Activated T-cell treated with anti-CD3 and anti-CD28 coated beads, Interleukin-2, amount 50 U/mL, for 72 hours (primary cell): ENCODE data around the gene TTYH3. TPM values are rescaled to one million over a fixed set of nuclear protein-coding genes. Genes with fewer than 3 reads are reported as not detected.
A peak's percentile ranks its signal among the peaks of the same experiment; 100 is the strongest.

Experiments used
- ATAC-seq, 2 donors: fragments of 150-1000 bp; cut with Tn5 transposase; replicated peaks in 1 of 2; 2 replicates each; pipeline ENCODE4 v1.10.0; 2021; ENCODE audit warnings: moderate library complexity in 2 of 2, mild to moderate bottlenecking in 1 of 2
- DNase-seq, 2 donors: peaks; one replicate each; pipeline ENCODE4 v3.0.0; 2021 to 2022; ENCODE audit warnings: mixed read lengths in 1 of 2
- H3K27ac Mint-ChIP-seq: one replicate; pipeline ENCODE4 v1.8.0; 2022; ENCODE audit warnings: mild to moderate bottlenecking, moderate library complexity, mixed read lengths
- H3K27me3 Mint-ChIP-seq: one replicate; pipeline ENCODE4 v1.8.0; 2022; ENCODE audit warnings: low read depth, mixed read lengths
- H3K36me3 Mint-ChIP-seq, 2 donors: one replicate each; pipeline ENCODE4 v1.8.0; 2022; ENCODE audit warnings: mixed read lengths in 2 of 2, mild to moderate bottlenecking in 1 of 2; ENCODE audit not compliant: insufficient read depth in 2 of 2
- H3K4me1 Mint-ChIP-seq: one replicate; pipeline ENCODE4 v1.8.0; 2022; ENCODE audit warnings: low read depth, mixed read lengths
- H3K4me3 Mint-ChIP-seq, 2 donors: one replicate each; pipeline ENCODE4 v1.8.0; 2022; ENCODE audit warnings: mild to moderate bottlenecking in 2 of 2, mixed read lengths in 2 of 2, moderate library complexity in 2 of 2
- H3K9me3 Mint-ChIP-seq, 2 donors: one replicate each; pipeline ENCODE4 v1.8.0; 2022; ENCODE audit warnings: mixed read lengths in 2 of 2
- total RNA-seq, 2 donors: library from RNA; stranded (reverse); gene quantifications; one replicate each; pipeline ENCODE4 v1.2.3, GENCODE V29; 2022

The TTYH3 gene
- total RNA-seq, 2 donors from 2014 or later = 30.0 to 36.4 TPM

GRCh38 chr7:2658941-2659340, 27.2 kb downstream of the TTYH3 start:
- DNase-seq (no peak), ATAC-seq (no peak)
- Mint-ChIP-seq H3K27me3 (no peaks in the 10 kb centered on the region), H3K4me1 (no peaks in the 10 kb centered on the region), H3K9me3 (no peaks in the 10 kb centered on the region), H3K4me3 (no peak overlapping the region), H3K36me3 (no peaks in the 10 kb centered on the region), H3K27ac (no peak overlapping the region)

- H3K4me1 Mint-ChIP-seq = no peaks in the 10 kb centered on the region
- no peak overlapping the region for H3K27ac Mint-ChIP-seq
- H3K4me3 Mint-ChIP-seq = no peak overlapping the region
- no peak for ATAC-seq
- no peak for DNase-seq
- H3K27me3 Mint-ChIP-seq = no peaks in the 10 kb centered on the region
- no peaks in the 10 kb centered on the region for H3K36me3 Mint-ChIP-seq
- H3K9me3 Mint-ChIP-seq = no peaks in the 10 kb centered on the region
These were observed 28.0 kb downstream of the TTYH3 start for GRCh38 chr7:2659556-2660358.

- no peaks in the 10 kb centered on the region for H3K27me3 Mint-ChIP-seq
- no peak overlapping the region for H3K27ac Mint-ChIP-seq
- ATAC-seq (no peak), DNase-seq (no peak)
- H3K9me3 Mint-ChIP-seq = no peaks in the 10 kb centered on the region
- no peaks in the 10 kb centered on the region for H3K4me1 Mint-ChIP-seq
- no peak overlapping the region for H3K4me3 Mint-ChIP-seq
- H3K36me3 Mint-ChIP-seq = no peaks in the 10 kb centered on the region
These were observed 28.7 kb downstream of the TTYH3 start for GRCh38 chr7:2660359-2661095.

- Mint-ChIP-seq H3K4me1 (no peaks in the 10 kb centered on the region), H3K9me3 (no peaks in the 10 kb centered on the region), H3K36me3 (no peaks in the 10 kb centered on the region), H3K4me3 (no peak overlapping the region), H3K27me3 (no peaks in the 10 kb centered on the region), H3K27ac (no peak overlapping the region)
- DNase-seq (no peak), ATAC-seq (no peak)
These were observed 29.3 kb downstream of the TTYH3 start for GRCh38 chr7:2661096-2661449.

GRCh38 chr7:2661602-2662272, 30.0 kb downstream of the TTYH3 start:
- ATAC-seq = no peak
- DNase-seq = no peak
- no peak overlapping the region for H3K4me3 Mint-ChIP-seq
- no peaks in the 10 kb centered on the region for H3K4me1 Mint-ChIP-seq
- no peaks in the 10 kb centered on the region for H3K9me3 Mint-ChIP-seq
- no peaks in the 10 kb centered on the region for H3K27me3 Mint-ChIP-seq
- H3K36me3 Mint-ChIP-seq = no peaks in the 10 kb centered on the region
- H3K27ac Mint-ChIP-seq = no peak overlapping the region

- ATAC-seq (no peak), DNase-seq (no peak)
- Mint-ChIP-seq H3K4me3 (no peak overlapping the region), H3K27ac (no peak overlapping the region), H3K36me3 (no peaks in the 10 kb centered on the region), H3K4me1 (no peaks in the 10 kb centered on the region), H3K27me3 (no peaks in the 10 kb centered on the region), H3K9me3 (no peaks in the 10 kb centered on the region)
These were observed 30.7 kb downstream of the TTYH3 start for GRCh38 chr7:2662273-2663120.

- no peak for DNase-seq
- H3K4me3 Mint-ChIP-seq = no peak overlapping the region
- no peak overlapping the region for H3K27ac Mint-ChIP-seq
- peaks cover 7% of the 10 kb centered on the region for H3K27me3 Mint-ChIP-seq
- no peaks in the 10 kb centered on the region for H3K36me3 Mint-ChIP-seq
- no peaks in the 10 kb centered on the region for H3K4me1 Mint-ChIP-seq
- no peaks in the 10 kb centered on the region for H3K9me3 Mint-ChIP-seq
- no peak for ATAC-seq
These were observed 31.5 kb downstream of the TTYH3 start for GRCh38 chr7:2663121-2663886.

- DNase-seq (no peak), ATAC-seq (no peak)
- no peaks in the 10 kb centered on the region for H3K9me3 Mint-ChIP-seq
- H3K27ac Mint-ChIP-seq = no peak overlapping the region
- H3K36me3 Mint-ChIP-seq = no peaks in the 10 kb centered on the region
- peaks cover 9% of the 10 kb centered on the region for H3K27me3 Mint-ChIP-seq
- no peaks in the 10 kb centered on the region for H3K4me1 Mint-ChIP-seq
- H3K4me3 Mint-ChIP-seq = no peak overlapping the region
These were observed 32.2 kb downstream of the TTYH3 start for GRCh38 chr7:2663960-2664359.

- peak overlapping the region in 1 of 2 donors; percentile 31 for H3K4me3 Mint-ChIP-seq
- ATAC-seq (no peak), DNase-seq (no peak)
- no peaks in the 10 kb centered on the region for H3K4me1 Mint-ChIP-seq
- H3K27me3 Mint-ChIP-seq = peaks cover 16% of the 10 kb centered on the region
- H3K27ac Mint-ChIP-seq = no peak overlapping the region
- no peaks in the 10 kb centered on the region for H3K36me3 Mint-ChIP-seq
- H3K9me3 Mint-ChIP-seq = no peaks in the 10 kb centered on the region
These were observed 33.6 kb downstream of the TTYH3 start for GRCh38 chr7:2665359-2665791.

GRCh38 chr7:2666155-2666554, 34.4 kb downstream of the TTYH3 start:
- Mint-ChIP-seq H3K36me3 (no peaks in the 10 kb centered on the region), H3K9me3 (no peaks in the 10 kb centered on the region), H3K4me3 (no peak overlapping the region), H3K27me3 (peaks cover 16% of the 10 kb centered on the region), H3K27ac (no peak overlapping the region), H3K4me1 (peaks cover 5% of the 10 kb centered on the region)
- ATAC-seq (no peak), DNase-seq (no peak)

GRCh38 chr7:2666588-2667250, 34.9 kb downstream of the TTYH3 start:
- H3K27ac Mint-ChIP-seq = no peak overlapping the region
- H3K27me3 Mint-ChIP-seq = peaks cover 16% of the 10 kb centered on the region
- DNase-seq = no peak
- no peaks in the 10 kb centered on the region for H3K36me3 Mint-ChIP-seq
- H3K4me3 Mint-ChIP-seq = no peak overlapping the region
- peaks cover 6% of the 10 kb centered on the region for H3K4me1 Mint-ChIP-seq
- no peak for ATAC-seq
- no peaks in the 10 kb centered on the region for H3K9me3 Mint-ChIP-seq

GRCh38 chr7:2667843-2668242, 36.1 kb downstream of the TTYH3 start:
- peaks cover 6% of the 10 kb centered on the region for H3K4me1 Mint-ChIP-seq
- no peak for ATAC-seq
- no peak for DNase-seq
- no peaks in the 10 kb centered on the region for H3K9me3 Mint-ChIP-seq
- H3K4me3 Mint-ChIP-seq = no peak overlapping the region
- H3K36me3 Mint-ChIP-seq = no peaks in the 10 kb centered on the region
- no peak overlapping the region for H3K27ac Mint-ChIP-seq
- H3K27me3 Mint-ChIP-seq = peaks cover 16% of the 10 kb centered on the region
